Cerebellar cortex (tissue), 1 donor: Measurements from ENCODE around the gene DCC.

Source experiments
- DNase-seq: peaks from one replicate; pipeline ENCODE4 v3.0.0-alpha.2; 2015; ENCODE audit warnings: low spot score

The DCC gene

DNA sequence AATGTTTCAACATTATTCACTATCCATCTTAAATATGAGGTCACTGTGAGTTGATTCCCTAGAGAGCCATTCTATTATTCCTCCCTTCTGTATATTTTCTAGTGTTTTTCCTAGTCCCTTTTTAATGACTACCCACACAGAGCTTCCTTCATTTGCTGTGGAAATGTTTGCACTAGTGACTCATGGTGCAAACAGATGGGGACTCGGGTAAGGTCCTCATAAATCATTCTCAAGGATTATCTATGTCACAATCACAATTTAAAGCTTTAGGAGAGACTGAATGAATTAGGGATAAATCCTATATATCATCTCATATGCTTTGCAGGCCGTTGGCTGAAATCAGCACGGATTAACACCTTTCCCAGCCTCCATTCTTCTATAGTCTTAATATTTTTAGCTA is 159.6 kb downstream of the DCC start:
- no peak for DNase-seq

DNA sequence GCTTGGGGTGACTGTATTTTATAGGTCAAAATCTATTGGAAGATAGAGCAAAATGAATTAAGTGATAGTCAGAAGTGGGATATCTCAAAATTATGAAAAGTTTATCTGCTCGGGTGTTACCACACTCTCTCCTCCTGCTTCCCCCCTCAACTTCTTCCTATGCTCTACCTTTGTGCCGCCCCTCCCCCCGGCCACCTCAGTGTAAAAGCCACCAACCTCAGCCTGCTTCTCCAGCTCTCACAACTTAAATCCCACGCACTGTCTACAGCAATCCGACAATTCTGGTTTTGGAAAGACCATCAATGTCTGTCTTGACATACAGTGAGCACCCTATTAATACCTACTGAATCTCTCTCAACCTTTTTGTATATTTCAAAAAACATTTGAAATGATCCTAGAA is 164.6 kb downstream of the DCC start:
- no peak for DNase-seq

DNA sequence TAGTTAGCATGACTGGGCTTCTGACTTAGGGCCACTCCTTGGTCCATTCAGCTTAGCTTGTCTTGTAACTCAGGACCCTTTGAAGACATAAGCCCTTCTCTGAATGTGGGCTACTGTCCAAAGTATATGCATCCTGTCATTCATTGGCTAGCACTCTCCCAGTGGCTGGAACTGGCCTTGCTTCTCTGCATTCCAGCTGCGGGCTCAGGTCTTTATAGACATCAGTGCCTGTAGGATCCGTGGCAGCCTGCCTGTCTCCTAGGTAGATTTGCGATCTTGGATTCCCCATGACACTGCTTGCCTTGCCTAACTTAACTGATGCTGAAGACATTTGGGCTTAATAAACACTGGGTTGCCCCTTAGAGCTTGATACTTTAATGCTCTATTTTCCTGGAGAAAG is 170.1 kb downstream of the DCC start:
- no peak for DNase-seq

DNA sequence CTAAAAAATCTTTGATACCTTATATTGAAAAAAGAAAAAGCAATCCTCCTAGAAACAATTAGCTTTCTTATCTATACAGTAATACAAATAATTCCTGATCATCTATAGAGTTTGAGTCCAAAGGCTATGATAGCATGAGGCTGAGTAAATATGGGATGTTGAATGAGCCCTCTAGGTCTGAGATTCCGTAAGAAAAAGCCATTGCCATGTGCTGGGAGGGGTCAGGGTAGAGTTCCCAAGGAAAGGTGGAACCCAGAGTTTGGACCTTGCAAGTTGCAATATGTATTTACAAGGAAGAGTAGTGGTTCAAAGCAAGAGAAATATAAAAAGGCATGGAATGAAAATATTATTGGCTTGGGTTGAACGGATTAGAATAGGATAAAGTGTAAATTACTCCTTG is 178.1 kb downstream of the DCC start:
- no peak for DNase-seq

DNA sequence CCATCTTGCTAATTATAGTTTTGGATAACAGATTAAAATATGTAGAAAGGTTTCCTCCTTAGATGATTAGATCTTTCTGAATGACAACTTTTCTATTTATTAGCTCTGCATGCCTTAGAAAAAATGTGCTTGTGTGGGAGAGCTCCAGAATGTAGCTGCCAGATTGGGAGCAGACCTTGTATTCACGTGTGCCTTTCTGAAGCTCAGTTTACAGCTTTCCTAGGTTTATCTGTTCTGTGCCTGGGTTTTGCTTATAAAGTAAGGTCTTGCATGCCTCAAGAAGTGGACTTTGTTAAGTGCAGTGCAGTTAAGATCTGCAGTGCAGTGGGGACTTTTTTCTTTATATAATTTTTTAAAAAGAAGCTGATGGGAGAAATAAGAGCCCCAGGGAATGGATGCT is 179.0 kb downstream of the DCC start:
- no peak for DNase-seq

DNA sequence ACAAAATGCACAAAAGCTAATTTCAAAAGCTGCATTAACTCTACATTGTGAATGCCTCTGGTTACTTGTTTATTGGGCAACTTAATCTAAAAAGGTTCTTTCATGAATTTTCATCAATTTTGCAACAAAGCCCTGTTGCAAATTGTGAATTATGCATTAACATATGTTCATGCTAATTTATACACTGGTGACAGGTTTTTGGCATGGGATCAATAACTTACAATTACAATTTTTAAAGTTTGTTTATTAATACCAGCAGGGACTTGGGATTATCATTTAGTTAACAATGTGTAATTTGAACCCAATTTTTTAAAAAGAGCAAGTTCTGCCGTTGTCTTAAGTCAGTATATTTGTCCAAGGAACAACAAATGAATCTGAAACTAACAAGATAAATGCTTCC is 183.6 kb downstream of the DCC start:
- no peak for DNase-seq

DNA sequence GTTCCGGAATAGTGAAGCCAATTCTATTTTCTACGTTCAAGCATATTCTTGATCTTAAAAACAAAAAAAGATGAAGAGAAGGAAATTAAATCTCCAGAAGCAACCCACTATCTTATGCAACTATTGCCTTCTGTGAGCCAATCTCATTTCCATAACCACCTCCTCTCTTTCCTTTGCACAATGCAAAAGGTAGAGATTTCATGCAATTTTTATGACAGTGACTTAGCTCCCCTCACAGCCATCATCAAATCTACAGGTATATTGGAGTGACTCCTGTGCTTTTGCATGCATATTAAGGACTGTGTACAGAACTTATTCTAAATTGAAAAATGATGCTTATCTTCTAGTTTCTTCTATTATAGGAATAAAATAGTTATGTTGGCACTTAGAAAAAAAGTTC is 191.8 kb downstream of the DCC start:
- no peak for DNase-seq

DNA sequence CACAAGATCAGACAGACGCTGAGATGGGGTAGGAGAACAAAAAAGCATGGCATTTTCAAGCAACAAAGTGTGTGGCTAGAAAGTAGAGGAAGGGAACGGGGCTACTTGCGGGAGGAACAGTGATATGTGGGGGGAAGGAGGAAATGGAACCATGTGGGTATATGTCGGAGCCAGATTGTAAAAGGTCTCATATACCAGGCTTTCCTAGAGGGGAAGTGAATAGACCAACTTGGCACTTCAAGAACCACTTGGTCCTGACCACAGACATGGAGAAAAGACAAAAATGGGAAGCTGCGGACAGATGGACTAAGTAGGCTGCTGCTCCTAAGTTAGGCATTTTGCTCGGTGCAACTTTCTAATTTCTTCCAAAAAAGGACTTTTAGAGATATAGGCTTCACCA is 196.0 kb downstream of the DCC start:
- DNase-seq = no peak

DNA sequence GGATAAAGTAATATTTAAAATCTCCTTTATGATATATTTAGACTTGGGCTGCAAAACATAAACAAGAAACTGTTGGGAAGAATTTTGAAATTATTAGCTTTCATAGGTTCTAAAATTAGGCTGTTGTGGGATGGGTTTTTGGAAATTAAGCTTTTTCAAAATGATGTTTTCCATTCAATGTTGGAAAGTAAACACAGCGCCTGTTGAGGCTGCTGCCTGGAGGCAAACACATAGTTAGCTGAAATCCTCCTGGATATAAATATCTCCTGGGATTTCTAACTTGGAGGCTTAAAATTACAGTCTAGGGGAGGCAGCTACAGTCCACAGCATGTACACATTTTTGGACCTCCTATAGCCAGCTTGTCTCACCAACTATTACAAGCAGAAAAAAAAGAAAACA is 197.3 kb downstream of the DCC start:
- no peak for DNase-seq

DNA sequence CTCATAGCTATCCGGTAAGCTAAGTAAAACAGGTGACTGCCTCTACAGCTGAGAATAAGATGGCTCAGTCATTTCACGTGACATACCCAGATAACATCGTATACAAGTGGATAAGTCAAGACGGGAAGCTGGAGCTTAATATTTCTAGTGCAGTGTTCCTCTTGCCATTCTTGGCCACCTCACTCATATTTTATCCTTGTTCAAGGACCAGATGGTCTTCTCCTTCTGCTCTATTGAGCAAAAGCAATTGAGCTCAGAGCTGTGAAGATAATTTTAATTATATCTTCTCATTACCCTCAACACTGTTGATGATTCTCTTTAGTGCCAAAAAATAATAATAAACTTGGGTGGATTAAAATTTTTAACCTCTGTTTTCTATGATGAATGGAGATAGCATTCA is 201.1 kb downstream of the DCC start:
- DNase-seq = peak; percentile 76

DNA sequence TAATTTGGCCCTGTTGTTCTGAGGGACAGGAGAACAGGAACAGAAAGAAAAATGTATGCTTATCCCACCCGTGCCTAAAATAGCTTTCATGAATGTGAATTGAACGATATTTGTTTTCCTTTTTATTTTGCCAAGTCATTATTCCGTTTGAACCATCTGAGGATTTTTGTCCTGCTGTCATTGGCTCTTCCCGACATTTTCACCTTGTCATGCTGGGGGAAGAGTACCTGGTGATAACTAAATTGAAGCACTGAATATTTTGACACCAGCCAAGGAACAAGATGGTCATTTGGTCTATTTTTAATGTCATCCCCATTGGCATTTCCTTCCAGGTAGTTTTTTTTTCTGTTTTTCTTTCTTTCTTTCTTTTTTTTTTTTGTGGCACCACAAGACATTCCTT is 204.1 kb downstream of the DCC start:
- DNase-seq = peak; percentile 62

DNA sequence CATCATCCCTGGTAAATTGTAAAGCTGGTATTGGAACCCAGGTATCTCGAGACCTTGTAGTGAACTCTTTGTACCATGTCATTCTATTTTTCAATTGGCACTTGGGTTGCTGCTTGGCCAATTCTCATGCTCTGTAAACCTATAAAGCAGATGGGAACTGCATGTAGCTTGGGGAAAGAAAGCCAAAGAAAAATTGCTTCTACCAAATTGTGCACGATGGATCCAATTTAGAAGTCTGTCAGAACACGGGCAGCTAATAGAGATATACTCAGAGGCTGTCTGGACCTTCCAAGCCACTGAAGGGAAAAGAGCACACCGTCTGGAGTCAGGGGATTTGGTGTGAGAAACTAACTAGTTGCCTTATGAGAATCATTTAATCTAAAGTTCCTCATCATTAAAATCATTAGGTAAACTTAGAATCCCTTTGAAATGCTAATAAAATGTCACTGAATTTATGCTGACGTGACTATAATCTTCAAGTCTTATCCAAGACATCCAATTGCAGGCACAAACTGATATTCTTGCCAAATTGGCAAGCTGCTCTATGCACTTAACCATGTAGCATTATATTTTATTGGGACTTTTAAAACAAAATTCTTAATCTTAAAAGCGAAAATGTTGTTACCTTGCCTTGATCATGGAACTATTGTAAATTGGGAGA is 206.8 kb downstream of the DCC start:
- peak; percentile 69 for DNase-seq

DNA sequence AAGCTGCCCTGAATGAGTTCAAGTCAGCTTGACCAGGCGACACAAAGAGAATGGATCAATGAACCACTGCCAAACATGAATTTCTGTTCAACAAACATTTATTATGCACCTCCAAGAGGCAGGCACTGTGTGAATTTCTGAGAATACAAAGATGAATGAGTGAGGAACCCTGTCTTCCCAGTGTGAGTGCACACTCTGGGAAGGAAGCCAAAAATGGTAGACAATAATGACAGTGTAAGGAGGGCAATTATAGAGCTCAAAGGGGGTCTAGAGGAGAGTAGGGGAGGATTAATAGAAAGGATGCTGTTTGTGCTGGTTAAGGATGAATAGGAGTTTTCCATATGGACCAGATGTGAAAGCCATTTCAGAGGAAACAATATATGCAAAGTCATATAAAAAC is 213.4 kb downstream of the DCC start:
- DNase-seq = no peak

DNA sequence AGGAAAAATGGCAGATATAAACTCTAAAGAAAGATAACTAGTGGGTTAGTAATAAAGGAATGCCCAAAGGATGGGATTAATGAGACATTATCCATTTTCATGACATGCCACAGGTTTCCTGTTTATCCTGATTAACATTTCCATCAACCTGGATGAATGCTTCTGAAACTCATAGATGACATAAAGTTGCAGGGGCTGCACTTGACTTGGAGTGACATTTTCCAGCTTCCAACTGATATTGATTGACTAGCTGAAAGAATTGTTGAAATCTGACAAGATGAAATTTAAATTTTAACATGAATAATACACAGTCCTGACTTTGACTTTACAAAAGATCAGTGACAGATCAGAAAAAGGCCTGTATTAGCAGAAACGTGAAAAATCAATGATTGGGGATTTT is 214.2 kb downstream of the DCC start:
- no peak for DNase-seq

DNA sequence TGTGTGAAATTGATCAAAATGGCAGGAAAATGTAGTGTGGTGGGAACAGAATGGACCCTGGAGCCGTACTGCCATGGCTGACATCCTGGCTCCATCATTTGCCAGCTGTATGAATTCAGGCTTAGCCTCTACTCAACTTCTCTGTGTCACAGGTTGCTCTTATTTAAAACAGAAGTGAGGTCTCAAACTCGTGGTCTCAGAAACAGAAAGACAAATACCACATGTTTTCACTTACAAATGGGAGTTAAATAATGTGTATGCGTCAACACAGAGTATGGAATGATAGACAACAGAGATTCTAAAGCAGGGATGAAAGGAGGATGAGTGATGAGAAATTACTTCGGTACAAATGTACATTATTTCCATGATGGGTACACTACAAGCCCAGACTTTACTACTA is 227.4 kb downstream of the DCC start:
- DNase-seq = no peak

DNA sequence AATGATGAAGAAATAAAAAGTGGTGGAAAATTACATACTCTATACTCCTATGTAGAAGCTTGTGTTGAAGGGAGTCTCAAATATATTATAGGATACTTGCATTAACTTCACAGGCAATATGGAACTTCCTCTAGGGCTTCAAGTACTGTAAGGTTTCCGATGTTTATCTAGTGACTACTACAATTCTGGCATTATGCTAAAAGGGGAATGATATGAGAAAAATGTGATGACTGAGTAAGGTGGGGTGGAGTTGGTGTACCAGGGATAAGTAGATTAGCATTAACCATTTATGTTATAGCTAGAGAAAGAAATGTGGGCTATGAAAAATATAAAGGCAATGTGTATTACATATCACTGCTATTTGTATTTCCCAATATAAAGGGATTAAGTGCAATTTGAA is 229.5 kb downstream of the DCC start:
- DNase-seq = no peak

DNA sequence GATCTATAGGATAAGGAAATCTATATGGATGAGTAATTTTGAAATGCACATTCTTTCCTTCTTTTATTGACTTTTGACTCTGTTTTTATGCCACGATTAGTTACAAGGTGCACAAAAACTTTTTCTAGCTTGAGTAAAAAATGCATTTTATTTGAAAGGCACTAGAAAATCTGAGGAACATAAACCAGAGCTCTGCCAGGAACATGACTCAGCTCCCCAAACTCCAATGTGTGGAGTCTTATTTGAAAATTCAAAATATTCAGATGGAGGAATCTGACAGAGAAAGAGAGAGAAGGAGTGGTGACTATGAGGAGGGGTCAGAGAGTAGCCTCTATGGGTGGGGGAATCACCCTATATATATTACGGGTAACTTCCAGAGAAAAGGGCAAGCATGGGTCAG is 231.0 kb downstream of the DCC start:
- no peak for DNase-seq

DNA sequence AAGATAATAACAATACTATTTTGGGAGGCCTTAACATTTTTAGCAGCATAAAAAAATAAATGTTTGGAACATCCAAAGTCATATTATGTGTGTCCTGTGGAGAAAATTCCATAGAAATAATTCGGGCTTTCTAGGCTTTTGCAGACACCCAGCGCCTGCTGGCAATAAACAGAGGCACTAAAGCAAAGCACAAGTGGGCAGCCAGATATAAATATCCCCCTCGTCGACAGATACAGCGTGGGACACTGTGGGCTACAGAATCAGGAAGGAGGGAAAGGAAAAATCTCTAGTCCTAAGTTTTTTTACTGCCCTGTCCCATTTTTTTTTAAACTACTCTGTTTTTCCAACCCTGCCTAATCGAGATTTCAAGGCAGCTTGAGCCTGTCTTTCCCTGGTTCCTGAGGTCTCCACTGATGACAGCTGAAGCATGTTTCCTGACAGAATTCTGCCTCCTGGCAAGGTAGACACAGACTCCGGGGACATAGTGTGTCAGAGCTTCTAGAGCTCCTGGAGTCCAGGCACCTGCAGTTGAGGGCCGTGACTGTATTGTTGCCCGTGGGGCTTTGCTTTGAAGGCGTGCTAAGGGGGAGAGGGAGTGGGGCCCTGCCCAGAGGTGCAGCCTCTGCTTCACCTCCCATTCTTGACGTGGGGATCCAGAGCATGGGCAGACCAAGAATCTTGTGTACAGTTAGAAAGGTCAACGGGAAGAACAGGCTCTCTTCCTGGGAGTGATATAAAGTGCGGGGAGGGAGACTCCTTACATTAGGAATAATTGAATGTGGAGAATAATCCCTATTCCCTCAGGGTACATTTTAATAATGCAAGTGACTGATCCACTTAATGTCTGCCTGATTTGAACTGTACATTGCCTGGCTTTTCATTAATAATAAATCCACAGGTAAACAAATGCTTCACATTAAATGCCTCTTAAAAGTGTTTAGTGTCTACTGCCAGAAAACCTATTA is 232.3 kb downstream of the DCC start:
- no peak for DNase-seq

DNA sequence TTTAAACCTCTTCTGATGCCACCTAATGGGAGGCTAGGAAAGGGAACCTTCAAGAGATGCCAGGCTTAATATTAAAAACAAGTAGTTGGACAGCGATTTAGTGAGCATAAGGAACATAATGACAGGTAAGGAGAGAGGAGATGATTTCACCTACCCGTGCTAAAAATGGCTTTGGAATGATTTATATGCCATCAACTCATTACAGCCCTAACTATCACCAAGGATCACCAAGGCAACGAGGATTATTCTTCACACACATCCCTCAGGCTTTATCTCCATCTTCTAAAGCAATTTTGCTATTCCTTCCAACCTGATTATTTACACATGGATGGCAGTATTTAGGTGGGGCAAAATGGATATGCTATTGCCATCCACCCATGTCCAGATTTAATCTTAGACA is 237.8 kb downstream of the DCC start:
- DNase-seq = no peak

DNA sequence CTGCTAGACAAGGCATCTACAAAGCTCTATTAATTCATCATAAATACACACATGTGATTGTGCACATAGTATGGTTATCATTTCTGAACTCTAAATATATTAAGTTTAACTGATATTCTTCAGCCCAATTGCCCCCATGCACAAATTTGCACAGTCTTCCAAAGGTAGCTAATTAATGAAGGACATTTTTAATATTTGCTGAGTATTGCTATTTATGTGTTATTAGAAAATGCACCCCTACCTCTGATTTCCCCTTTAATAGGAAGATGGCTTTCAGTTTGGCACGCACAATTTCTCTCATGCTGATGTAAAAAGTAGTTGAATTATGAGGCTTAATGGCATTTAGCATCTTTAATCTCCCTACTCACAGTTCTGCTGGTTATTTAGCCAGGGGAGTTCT is 242.1 kb downstream of the DCC start:
- DNase-seq = no peak

DNA sequence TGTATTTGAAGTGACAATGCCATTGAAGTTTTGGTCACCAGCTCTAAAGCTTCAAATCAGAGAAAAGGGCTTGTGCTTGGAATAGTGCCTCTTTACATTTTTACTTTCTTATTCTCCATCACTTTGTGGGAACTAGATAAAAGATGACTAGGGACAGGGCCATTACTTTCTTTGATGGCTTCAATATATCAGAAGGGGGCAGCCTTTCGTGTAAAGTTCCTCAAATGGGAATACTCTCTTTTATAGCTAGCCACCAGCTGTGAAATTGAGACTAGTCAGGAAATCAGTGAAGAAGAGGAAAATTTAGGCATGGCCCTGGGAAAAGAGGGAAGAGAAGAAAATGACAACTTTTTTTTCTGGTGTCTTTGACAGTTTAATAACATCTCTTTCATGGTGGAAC is 242.5 kb downstream of the DCC start:
- DNase-seq = no peak

DNA sequence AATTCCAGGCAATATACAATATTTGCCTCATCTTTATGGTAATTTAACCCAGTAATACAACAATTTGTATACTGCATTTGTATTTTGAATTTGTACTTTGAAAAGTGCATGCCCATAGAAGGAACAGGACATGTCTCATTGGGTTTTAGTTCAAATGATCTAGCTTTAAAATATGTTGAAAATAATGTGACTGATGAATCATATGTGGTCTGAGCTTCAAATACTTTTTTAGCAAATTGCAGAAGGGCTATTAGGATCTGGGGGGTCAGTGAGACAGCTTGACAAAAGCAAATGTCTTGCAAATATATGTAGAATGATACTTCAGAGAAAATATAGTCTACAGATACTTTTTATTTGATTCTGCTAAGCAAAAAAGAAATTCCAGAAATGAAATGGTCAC is 248.9 kb downstream of the DCC start:
- DNase-seq = no peak

DNA sequence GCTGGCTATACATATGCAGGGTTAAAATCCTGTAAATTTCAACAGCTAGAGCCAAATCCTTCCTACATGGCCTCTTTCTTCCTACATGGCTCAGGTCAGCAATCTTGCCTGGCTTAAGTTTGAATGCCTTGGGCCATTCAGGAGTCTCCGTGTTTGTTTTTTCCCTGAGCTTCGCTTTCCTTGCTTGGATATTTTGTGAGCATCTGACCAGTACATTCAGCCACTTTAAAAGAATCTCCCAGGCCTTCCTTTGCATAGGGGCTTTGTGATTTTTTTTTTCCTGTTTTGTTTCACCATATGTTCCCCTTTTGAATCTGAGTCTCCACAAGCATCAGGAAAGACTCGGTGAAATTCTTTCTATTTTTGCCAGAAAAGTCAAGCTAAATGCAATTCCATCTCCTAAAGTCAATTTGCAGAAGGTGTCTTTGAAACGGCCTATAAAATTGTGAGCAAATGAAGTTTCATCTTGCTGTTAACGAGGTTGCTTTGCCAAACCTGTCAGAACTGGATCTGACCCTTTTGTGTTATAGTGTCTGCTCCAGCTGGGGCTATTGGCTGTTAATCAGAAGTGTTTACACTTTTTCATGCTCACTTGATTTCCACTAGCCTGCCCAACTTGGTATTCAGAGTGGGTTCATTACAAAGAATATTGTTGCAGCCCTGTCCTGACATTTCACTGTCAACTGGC is 256.9 kb downstream of the DCC start:
- no peak for DNase-seq
